ENCODE data around the gene FAM114A1. TPM values are rescaled to one million over a fixed set of nuclear protein-coding genes. Genes with fewer than 3 reads are reported as not detected.

Gene FAM114A1
- total and polyA plus RNA-seq, 2 experiments from 2014 or later: 32.2 to 39.9 TPM

DNA sequence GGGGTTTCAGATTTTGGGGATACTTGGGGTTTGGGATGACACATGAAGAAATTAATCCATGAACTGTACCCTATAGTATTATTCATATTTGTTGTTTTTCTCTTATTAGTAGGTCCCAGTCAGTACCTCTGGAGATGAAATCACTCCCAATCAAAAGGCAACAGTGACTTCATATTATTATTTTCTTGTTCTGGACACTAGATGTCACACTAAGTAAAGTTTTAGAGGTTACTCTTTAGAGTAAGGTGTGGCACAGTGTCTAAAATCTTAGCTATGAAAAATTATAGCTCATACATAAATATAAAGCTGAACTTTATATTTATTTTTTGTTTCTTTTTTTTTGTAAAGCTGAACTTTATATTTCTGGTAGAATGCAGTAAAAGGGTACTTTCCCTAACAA, 35.1 kb downstream of the FAM114A1 start:
- Histone ChIP-seq H3K27me3 (no peaks in the 10 kb centered on the region), H3K27ac (no peak overlapping the region), H3K4me3 (no peak overlapping the region), H3K36me3 (no peaks in the 10 kb centered on the region), H3K4me1 (ENCODE audit: low read depth) (peaks cover 6% of the 10 kb centered on the region), H3K9me3 (ENCODE audit: low read depth) (no peaks in the 10 kb centered on the region)
- TF ChIP-seq, protein P1, sequence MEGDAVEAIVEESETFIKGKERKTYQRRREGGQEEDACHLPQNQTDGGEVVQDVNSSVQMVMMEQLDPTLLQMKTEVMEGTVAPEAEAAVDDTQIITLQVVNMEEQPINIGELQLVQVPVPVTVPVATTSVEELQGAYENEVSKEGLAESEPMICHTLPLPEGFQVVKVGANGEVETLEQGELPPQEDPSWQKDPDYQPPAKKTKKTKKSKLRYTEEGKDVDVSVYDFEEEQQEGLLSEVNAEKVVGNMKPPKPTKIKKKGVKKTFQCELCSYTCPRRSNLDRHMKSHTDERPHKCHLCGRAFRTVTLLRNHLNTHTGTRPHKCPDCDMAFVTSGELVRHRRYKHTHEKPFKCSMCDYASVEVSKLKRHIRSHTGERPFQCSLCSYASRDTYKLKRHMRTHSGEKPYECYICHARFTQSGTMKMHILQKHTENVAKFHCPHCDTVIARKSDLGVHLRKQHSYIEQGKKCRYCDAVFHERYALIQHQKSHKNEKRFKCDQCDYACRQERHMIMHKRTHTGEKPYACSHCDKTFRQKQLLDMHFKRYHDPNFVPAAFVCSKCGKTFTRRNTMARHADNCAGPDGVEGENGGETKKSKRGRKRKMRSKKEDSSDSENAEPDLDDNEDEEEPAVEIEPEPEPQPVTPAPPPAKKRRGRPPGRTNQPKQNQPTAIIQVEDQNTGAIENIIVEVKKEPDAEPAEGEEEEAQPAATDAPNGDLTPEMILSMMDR (IDR thresholded peaks at IDR 0.05; ENCODE audit: low read depth, low read length): peak; percentile 19
- peak; percentile 23 to 41 for DNase-seq (ENCODE audit: low read depth in 1 of 2, low spot score in 1 of 2)

DNA sequence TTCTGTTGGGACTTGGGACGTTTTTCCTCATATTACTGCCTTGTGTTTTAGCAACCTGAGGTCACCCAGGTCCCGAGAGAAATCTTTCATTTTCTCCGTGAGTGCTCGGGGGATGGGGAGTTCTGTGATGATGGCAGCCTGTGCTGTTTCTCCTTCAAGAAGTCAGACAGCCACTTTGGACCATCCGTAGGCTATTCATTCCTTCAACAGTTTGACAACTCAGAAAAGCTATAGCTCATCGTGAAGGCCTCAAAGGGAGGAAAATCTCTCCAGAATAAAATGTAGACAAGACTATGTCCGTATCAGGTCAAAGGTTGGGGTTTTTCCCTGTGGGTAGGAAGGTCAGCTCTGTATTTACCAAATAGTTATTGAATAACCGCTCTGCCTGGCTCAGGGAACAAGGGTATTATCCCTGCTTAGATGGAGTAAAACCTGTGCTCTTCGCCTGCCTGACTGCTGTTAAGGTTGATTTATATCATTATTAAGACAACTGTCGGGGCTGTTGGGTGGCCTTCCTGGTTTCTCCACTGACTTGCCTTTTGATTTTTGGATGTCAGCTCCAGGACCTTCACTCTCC, 36.6 kb downstream of the FAM114A1 start:
- H3K27ac ChIP-seq: no peak overlapping the region
- DNase-seq (ENCODE audit: low read depth in 1 of 2, low spot score in 1 of 2): peak in 1 of 2 donors; percentile 20
- no peak overlapping the region for H3K4me3 ChIP-seq
- no peaks in the 10 kb centered on the region for H3K9me3 ChIP-seq (ENCODE audit: low read depth)
- no peaks in the 10 kb centered on the region for H3K27me3 ChIP-seq
- TF ChIP-seq, protein P1 (IDR thresholded peaks at IDR 0.05; ENCODE audit: low read depth, low read length): no peak
- H3K36me3 ChIP-seq: peaks cover 4% of the 10 kb centered on the region
- H3K4me1 ChIP-seq (ENCODE audit: low read depth): peaks cover 6% of the 10 kb centered on the region

DNA sequence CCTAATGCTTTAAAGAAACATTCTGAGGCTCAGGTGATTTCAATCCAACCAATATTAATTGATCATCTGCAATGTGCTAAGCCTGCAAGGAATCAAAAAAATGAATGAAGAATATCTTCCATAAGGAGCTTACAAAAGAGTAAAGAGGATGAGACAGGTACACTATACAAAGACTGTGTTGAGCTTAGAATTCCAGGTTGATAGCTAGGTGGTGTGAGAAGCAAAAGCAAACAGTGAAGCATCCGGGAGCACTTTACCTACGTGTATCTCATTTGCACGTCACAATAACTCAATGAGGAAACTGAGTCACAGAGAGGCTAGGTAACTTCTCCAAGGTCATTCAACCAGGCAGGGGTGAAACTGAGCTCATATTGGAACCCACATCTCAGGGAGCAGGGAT, 37.1 kb downstream of the FAM114A1 start:
- no peak for DNase-seq (ENCODE audit: low read depth in 1 of 2, low spot score in 1 of 2)
- H3K36me3 ChIP-seq: peaks cover 9% of the 10 kb centered on the region
- H3K4me3 ChIP-seq: no peak overlapping the region
- H3K27ac ChIP-seq: no peak overlapping the region
- TF ChIP-seq, protein P1 (IDR thresholded peaks at IDR 0.05; ENCODE audit: low read depth, low read length): no peak
- no peaks in the 10 kb centered on the region for H3K9me3 ChIP-seq (ENCODE audit: low read depth)
- H3K4me1 ChIP-seq (ENCODE audit: low read depth): peaks cover 6% of the 10 kb centered on the region
- no peaks in the 10 kb centered on the region for H3K27me3 ChIP-seq

DNA sequence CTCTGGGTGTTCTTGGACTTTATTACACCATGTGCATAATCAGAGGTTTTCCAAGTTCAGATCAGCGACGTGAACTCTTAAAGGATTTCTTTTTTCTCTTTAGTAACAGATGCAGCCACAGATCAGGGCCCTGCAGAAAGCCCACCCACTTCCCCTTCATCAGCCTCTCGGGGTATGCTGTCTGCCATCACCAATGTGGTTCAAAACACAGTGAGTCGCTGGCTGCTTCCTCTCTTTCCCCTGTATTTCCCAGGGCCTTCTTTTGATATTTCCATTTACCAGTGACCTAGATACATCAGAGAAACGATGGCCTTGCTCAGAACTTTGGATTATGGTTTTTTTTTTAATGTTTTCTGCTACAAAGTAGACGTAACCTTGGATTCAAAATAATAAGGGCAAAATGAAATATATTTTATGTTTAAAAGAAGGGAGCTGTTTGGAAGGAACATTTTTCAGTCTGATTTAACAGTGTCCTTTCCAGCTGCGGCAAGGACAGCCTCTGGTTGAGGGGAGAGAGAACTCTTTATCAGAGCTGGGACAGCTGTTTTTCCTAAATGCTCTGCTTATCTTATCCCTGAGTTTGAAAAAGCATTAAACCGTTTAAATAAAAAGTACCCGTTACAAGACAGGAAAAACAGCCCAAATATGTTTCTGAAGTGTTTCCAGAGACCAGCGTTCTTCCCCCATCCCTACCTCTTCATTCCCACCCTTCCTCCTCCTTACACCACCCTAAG, 38.2 kb downstream of the FAM114A1 start:
- TF ChIP-seq, protein P1 (IDR thresholded peaks at IDR 0.05; ENCODE audit: low read depth, low read length): no peak
- H3K27ac ChIP-seq: peak overlapping the region; percentile 60
- H3K27me3 ChIP-seq: no peaks in the 10 kb centered on the region
- no peaks in the 10 kb centered on the region for H3K9me3 ChIP-seq (ENCODE audit: low read depth)
- peak in 1 of 2 donors; percentile 30 for DNase-seq (ENCODE audit: low read depth in 1 of 2, low spot score in 1 of 2)
- peaks cover 6% of the 10 kb centered on the region for H3K4me1 ChIP-seq (ENCODE audit: low read depth)
- peaks cover 10% of the 10 kb centered on the region for H3K36me3 ChIP-seq
- H3K4me3 ChIP-seq: no peak overlapping the region

DNA sequence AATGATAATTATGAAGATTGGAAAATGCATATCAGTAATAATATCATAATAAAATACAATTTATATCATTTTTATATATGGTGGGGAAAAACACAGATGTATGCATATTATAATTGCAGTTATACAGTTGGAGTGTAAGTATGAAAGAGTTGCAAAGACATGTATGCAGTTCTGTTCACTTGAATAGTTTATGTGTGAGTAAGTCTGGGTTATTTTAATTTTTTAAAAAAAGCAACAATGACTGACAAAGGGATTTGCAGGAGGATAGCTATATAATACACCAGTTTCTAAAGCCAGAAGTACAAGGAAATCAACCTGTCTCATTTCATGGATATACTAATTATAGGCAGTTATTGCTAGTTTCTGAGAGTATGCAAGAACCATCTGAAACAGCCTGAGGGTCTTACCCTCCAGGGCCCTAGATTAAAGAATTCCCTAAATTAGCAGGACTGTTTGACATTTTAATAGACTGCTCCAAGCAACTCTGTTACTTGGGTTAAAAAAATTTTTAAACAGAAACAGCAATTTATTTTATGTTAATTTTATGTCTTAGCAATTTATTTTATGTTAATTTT, 40.2 kb downstream of the FAM114A1 start:
- H3K9me3 ChIP-seq (ENCODE audit: low read depth): no peaks in the 10 kb centered on the region
- TF ChIP-seq, protein P1 (IDR thresholded peaks at IDR 0.05; ENCODE audit: low read depth, low read length): no peak
- no peaks in the 10 kb centered on the region for H3K27me3 ChIP-seq
- no peak for DNase-seq (ENCODE audit: low read depth in 1 of 2, low spot score in 1 of 2)
- peaks cover 10% of the 10 kb centered on the region for H3K36me3 ChIP-seq
- no peak overlapping the region for H3K27ac ChIP-seq
- no peak overlapping the region for H3K4me3 ChIP-seq
- peaks cover 6% of the 10 kb centered on the region for H3K4me1 ChIP-seq (ENCODE audit: low read depth)
